GM11168 (cell line): ENCODE results near the gene SMARCD1.

Source experiments
- in situ Hi-C: fragments of 300-500 bp; cut with MboI; formaldehyde crosslinking; loops from one replicate; pipeline ENCODE4 v1.12.0; 2022; ENCODE audit warnings: low sequenced_read_pairs; ENCODE audit not compliant: unreplicated experiment

The SMARCD1 gene

DNA sequence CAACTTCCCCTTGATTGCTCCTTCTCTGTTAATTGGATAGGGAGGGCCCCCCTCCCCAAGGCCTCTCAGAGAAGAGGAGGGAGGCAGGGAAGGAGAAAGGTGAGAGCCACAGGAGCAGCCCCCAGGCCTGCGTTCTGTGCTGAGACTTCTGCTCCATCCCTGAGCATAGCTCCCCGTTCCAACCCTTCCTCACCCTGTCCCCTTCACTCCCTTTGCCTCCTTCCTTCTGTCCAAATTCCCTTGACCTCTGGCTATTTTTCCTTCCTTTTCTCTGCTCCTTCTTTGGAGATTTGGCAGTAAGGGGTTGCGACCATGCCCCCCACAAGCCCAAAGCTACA, 28.5 kb upstream of the SMARCD1 start:
- in situ Hi-C loops = loop anchor here (5.0 kb wide), 1 partner anchor 79 kb away; no protein-coding TSS in a partner anchor

DNA sequence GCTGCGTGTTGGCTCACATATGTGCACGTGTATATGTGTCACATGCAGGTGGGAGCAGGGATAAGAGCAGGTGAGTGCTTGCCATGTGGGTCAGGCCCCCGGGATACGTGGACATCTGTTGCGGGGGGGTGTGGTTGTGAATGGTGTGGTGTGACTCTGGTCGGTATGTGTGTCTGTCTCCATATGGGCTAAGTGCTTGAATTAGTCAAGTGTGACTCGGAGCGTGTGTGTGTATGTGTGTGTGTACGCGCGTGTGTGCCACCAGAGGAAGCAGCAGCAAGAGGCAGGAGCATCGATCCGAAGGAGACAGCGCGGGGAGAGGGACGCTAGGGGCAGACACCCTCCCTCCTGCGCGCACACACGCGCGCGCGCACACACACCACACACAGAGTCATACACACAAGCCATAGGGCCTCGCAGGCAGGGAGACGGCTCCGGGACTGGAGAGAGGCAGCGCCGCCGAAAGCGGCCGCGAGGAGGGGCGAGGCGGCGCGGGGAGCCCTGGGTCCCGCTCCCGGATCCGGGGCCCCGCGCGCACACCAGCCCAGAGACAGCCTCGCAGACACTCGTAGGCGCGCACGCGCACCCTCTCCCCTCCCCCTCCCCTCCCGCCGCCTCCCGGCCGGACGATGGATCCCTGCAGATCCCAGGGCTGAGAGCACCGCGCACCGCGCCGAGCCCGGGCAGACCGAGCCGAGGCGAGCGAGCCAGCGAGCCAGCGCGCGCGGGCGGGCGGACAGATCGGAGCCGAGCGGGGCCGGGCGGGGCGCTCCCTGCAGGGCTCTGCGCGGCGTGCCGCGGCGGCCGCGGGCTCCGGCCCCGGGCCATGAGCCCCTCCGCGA, 27.9 kb upstream of the SMARCD1 start, which contains the start of gene ASIC1:
TSS of gene ASIC1 (plus strand) at position 597 of the 842 bp plus-strand sequence. CDS start 1,171 bp downstream, outside the sequence.
- in situ Hi-C loops = loop anchor here (5.0 kb wide), 1 partner anchor 80 kb away; no protein-coding TSS in a partner anchor

DNA sequence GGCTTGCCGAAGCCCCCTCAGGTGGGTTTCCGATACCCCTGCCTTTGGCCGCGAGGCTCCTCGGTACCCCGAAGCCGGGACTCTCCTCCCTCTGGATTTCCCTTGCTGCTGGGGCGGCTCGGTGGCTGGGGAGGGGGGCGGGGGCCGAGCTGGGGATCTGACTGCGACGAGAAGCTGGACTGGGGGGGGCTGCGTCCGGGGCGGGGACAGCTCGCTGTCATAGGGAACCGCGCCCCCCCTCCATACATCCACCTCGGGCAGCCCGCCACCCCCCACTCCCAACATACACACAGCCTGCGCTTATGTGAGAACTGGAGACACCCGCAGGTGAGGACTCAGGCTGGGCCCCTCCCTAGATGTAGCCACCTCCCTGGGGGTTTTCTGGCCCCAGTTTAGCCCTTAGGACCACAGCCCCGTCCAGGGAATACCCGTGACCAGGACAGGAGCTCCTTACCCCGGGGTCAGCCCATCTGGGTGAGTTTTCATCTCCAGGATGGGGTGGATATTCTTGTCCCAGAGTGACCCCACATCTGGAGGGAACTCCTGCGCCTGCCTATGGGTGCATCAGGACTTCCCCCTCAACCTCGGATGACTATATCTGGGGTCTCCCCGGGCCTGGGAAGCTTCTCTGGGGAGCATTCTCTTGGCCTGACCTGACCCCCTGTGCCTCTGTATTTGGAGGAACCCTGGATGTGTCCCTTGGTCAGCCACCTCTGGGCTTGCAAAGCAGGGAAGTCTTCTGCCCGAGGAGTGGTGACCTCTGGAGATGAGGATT, 27.1 kb upstream of the SMARCD1 start:
- in situ Hi-C loops = loop anchor here (5.0 kb wide), 1 partner anchor 81 kb away; no protein-coding TSS in a partner anchor

DNA sequence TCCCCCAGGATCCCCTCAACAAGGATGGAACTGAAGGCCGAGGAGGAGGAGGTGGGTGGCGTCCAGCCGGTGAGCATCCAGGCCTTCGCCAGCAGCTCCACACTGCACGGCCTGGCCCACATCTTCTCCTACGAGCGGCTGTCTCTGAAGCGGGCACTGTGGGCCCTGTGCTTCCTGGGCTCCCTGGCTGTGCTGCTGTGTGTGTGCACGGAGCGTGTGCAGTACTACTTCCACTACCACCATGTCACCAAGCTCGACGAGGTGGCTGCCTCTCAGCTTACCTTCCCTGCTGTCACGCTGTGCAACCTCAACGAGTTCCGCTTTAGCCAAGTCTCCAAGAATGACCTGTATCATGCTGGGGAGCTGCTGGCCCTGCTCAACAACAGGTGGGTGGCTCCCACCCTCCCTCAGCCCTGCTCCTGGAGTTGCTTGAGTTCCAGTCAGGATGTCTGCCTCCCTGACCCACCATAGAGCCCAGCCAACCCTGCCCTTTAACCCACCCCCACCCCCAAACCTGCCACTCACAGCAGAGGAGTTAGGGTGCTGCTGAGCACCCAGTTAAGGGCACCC, 26.3 kb upstream of the SMARCD1 start:
- in situ Hi-C loops = loop anchor here (5.0 kb wide), 1 partner anchor 82 kb away; no protein-coding TSS in a partner anchor

DNA sequence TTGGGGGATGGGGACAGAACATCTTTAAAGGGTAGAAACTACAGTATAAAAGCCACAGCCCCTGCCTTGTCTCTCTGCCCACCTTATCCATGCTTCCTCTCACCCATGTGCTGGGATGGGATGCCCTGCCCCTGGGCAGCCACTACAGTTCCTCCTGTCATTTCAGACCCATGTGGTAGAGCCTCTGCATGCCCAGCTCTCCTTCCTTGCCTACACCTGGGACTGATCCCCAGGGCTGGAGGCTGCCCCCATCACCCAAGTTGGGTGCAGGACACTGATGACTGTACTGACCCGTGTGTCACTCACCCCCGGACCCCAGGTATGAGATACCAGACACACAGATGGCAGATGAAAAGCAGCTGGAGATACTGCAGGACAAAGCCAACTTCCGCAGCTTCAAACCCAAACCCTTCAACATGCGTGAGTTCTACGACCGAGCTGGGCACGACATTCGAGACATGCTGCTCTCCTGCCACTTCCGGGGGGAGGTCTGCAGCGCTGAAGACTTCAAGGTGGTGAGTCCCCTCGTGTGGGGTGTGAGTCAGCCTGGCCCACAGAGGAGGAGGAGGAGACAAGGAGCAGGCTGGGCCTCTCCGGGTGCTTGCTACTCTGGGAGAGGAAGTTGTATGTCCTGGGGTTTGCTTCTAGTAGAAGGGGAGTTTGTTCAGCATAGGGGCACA, 25.6 kb upstream of the SMARCD1 start:
- in situ Hi-C loops = loop anchor here (5.0 kb wide), 1 partner anchor 82 kb away; no protein-coding TSS in a partner anchor

DNA sequence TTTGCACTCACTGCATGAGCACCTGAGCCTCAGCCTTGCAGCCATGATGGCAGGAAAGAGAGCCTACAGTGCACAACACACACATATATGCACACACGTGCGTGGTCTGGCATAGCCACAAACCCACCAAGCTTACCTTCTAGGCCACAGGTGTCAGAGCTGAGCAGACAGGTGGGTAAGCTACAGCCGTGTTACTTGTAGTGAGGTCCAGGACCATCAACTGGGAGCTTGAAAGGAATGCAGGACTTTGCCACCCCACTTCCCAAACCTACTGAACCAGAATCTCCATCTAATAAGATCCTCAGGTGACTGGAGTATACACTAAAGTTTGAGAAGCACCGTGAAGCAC, 25.0 kb upstream of the SMARCD1 start:
- in situ Hi-C loops = no loop called here

DNA sequence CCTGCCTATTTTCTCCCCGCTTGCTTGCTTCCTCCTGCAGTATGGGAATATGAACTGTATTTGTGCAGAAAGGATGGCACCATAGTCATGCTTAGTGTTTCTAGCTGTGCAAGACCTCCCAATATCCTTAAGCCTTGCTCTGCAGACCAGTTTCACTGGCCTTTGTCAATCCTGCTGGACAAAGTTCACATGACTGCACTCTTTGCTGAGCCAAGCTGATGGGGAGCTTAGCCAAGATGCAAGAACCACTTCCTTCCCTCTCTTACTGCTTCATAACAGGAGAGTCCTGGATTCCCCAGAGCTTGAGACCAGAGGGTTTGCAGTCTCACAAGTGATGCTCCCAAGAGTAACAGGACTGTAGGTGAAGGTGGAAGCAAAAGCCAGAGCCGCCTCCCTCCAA, 24.0 kb upstream of the SMARCD1 start:
- in situ Hi-C loops = no loop called here

DNA sequence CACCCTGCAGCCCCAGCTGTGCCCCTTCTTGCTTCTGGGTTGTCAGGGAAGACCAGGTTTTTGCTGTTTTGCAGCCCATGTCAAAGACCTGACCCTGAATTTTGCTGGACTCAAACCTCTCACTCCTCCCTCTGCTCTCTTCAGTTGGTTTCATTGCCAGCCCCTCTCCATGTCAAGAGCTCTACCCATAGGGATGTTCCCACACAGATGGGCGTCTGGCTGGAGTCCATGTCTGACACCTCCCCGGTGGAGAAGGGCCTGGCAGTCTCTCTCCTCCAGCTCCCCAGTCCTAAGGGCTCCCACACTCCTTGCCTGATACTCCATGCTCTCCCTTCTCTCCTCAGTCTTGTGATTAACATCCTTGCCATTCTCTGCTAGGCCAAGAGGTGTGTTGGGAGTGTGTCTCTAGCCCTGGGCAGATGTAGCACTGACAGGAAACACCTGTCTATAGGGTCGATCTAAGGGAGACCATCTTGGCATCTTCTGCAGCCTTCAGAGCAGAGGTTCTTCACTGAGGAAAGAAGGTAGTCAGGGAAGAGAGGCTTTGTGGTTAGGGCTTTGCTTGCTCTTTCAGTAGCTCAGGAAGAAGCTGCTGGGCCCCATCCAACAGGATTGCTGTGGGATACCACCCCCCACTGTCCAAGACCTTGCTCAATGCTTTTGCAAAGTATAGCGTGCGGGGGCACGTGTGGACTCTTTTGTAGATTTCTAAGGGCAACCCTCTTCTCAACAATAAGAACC, 23.0 kb upstream of the SMARCD1 start:
- in situ Hi-C loops = no loop called here

DNA sequence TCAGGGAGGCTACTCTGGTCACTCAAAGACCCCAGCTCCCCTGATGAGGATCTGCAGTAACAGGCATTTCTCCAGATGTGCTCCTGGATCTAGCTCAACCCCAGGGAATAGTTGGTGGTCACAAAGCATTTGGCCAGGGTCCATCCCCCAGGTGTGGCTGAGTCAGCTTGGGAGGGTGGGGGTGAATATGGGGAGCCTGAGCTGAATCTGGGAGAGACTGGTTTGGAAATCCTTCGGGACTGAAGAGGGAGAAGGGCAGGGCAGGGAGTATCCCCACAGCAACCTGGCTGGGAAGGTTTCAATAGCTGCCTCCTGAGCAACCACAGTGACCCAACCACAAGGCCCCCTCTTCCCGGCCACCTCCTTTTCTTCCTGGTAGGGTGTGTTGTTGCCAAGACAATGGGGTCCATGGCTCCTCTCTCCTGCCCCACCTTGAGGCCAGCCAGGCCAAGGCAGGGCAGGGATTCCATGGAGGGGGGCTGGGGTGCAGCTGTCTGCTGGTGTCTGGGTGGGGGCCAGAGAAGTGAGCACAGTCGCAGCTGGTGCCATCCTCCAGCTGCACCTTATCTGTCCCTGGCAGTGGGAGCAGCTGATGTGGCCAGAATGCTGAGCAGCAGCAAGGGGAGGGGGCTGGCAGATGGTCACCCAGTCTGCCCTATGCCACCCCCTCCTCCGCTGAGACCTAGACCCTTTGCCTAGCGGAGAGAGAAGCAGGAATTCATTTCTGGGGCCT, 22.2 kb upstream of the SMARCD1 start:
- in situ Hi-C loops = no loop called here

DNA sequence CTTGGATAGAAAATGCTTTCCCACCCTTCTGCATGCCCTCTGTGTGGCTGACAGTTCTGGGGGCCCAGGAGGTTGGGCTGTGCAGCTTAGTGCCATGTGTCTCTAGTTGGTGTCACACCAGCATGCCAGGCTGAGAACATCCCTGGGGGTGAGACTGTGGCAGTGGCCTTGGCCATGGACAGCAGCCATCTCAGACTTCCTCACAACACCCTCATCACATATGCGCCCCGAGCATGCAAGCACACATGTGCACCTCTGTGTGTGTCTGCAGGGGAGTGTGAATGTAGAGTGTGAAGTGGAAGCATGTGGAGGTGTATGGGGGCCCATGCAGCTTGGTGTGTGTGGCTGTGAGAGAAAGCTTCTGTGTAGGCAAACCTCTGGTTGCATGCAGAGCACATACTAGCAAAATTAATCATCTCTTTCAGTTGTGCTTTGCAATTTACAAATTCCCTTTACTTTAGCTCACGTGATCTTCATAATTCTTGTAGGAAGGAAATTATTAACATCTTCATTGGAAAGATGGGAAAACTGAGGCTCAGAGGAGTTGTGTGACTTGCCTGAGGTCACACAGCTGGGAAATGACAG, 19.3 kb upstream of the SMARCD1 start:
- in situ Hi-C loops = no loop called here

DNA sequence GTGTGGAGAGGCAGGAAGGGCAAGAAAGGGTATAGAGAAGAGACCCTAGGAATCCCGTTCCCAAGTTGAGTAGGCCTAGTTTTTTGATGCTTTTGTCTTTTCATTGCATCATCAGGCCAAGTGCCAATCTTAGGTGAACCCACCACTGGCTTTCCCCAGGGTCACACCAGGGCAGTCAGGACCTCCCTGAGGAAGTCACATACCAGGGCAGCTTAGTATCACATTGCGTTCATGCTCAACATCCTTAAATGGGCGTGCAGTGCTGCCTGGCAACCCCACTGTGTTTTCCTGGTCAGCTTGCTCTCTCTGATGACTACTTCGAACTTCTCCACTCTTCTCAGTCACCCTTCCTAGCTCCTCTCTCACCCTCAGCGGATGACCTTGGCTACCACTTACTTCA, 18.7 kb upstream of the SMARCD1 start:
- in situ Hi-C loops = no loop called here

DNA sequence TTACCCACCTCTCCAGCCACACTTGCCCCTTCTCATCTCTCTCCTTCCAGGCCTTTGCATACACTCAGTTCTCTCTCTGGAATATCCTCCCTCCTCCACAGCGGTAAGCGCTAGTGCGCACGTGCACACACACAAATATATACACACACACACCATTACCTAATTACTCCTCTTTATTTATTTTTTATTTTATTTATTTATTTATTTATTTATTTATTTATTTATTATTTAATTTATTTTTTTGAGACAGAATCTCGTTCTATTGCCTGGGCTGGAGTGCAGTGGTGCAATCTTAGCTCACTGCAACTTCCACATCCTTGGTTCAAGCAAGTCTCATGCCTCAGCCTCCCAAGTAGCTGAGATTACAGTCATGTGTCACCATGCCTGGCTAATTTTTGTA, 16.1 kb upstream of the SMARCD1 start:
- in situ Hi-C loops = no loop called here

DNA sequence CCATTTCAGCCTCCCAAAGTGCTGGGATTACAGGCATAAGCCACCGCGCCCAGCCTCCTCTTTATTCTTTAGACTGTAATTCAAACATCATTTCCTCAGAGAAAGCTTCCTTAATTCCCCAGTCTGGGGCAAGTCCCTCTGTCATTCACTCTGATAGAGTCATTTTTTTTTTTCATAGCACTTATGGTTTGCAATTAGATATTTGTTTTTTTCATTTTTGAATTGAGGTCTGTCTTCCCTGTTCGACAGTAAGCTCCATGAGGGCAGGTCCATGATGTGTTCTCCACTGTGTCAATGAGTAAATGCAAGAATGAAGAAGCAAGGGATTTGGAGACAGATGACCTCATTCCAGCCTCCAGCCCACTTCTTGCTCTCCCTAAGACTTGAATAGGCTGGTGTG, 15.6 kb upstream of the SMARCD1 start:
- in situ Hi-C loops = no loop called here

DNA sequence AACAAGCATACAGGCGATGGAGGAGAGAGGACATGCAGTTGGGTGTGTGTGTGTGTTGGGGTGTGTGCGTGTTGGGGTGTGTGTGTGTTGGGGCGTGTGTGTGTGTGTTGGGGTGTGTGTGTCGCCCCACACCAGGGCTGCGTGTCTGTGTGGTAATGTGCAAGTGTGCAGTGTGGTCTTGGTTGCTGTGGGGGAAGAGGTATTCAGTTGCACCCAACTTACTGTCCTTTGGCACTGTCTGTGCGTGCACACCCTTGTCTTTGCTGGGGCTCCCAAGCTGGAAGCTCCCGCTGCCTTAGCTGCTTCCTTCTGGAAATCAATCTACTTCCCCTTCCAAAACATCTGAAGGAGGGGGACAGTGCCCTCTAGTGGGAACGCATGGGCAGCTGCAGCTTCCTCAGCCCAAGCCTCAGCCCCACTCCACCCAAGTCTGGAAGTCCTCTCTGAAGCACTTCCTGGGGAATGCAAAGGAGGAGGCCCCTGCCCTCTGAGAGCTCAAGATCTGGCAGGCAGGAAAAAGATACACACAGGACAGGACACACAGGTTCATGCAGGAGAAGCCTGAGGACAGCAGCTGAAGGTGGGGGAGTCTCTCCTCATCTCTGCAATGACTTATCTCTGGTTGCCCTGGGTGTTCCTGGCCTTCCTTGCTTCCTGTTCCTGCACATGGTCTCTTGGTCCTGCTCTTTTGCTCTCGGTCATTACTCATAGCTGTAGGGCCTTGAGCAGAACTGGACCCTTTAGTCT, 14.7 kb upstream of the SMARCD1 start:
- in situ Hi-C loops = no loop called here

DNA sequence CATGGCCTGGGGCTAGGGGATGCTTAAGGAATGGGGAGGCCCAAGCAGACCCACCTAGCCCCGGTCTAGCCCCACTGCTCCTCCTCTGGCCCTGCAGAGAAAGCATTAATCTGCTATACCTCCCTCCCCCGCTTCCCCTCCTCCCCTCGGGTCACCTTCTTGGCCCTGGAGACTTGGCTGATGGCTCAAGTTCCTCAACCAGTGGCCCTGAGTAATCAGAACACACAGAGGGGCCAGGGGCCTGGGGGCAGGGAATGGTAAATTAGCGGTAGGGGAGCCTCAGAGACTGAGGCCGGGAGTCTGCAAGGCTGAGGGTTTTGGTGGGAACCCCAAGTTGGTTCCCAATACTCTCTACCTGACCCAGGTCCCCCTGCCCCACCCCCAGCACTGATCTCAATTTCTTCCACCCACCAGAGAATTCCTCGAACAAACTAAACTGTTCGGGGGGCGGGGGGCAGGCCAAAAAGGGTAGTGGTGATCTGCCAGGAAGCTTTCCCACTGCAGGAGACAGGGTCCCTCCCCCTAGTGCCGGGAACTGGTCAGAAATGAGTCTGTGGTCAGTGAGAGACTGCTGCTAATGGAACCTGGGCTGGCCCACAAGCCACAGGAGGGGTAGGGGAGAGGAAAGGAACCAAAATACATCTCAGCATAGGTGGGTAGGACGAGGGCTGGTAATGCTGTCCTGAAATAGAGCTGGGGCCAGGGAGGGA, 12.8 kb upstream of the SMARCD1 start:
- in situ Hi-C loops = no loop called here

DNA sequence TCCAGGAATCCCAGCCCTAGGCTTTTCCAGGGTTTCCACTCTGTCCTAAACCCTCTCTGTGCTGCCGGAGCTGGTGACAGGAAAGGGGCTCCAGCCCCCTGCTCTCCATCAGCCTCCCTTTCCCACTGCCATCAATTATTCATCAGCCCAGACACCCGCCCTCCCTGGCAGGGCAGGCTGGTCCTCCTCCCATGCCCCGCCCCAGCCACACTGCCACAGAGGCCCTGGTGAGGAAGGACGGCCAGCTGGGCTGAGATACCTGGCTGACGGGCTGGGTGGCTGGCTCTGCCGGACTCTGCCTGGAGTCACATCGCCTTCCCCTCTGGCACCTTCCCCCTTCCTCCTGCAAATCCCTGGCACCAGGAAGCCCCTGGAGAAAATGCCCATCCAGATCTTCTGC, 11.9 kb upstream of the SMARCD1 start:
- in situ Hi-C loops = no loop called here

DNA sequence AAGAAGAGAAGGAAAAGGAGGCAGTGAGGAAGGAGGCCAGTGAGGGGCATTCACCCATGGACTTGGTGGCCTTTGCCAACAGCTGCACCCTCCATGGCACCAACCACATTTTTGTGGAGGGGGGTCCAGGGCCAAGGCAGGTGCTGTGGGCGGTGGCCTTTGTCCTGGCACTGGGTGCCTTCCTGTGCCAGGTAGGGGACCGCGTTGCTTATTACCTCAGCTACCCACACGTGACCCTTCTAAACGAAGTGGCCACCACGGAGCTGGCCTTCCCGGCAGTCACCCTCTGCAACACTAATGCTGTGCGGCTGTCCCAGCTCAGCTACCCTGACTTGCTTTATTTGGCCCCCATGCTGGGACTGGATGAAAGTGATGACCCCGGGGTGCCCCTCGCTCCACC, 11.4 kb upstream of the SMARCD1 start:
- in situ Hi-C loops = no loop called here
